Prostate gland (tissue), 2 donors: ENCODE results near the gene UPF2.

ENCODE experiments used
- POLR2AphosphoS5 ChIP-seq: sonication (generic); formaldehyde crosslinking; IDR thresholded peaks from one replicate; pipeline ENCODE4 v1.6.1; 2017; ENCODE audit warnings: antibody characterized with exemption
- TF ChIP-seq, protein P1 (sequence below), 4 experiments: fragments of 200-600 bp in 2 of 4; fragments of 450-650 bp in 2 of 4; sonication (generic) in 2 of 4; IDR thresholded peaks; 1 replicate in 3 of 4; 2 replicates in 1 of 4; pipeline ENCODE4 v1.5.1; 2016 to 2019; ENCODE audit warnings: antibody characterized with exemption in 4 of 4, mild to moderate bottlenecking in 2 of 4, moderate library complexity in 2 of 4

GRCh38 chr10:12010353-12010752 is 32.3 kb downstream of the UPF2 start:
- TF ChIP-seq POLR2AphosphoS5: no peak
- TF ChIP-seq, protein P1, sequence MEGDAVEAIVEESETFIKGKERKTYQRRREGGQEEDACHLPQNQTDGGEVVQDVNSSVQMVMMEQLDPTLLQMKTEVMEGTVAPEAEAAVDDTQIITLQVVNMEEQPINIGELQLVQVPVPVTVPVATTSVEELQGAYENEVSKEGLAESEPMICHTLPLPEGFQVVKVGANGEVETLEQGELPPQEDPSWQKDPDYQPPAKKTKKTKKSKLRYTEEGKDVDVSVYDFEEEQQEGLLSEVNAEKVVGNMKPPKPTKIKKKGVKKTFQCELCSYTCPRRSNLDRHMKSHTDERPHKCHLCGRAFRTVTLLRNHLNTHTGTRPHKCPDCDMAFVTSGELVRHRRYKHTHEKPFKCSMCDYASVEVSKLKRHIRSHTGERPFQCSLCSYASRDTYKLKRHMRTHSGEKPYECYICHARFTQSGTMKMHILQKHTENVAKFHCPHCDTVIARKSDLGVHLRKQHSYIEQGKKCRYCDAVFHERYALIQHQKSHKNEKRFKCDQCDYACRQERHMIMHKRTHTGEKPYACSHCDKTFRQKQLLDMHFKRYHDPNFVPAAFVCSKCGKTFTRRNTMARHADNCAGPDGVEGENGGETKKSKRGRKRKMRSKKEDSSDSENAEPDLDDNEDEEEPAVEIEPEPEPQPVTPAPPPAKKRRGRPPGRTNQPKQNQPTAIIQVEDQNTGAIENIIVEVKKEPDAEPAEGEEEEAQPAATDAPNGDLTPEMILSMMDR (IDR thresholded peaks at IDR 0.05): no peak
